Muscle of leg (tissue), 16 donors: ENCODE data around the gene ZDHHC24. TPM values are rescaled to one million over a fixed set of nuclear protein-coding genes. Genes with fewer than 3 reads are reported as not detected.
"Not testable (repeated sequence)": the region's sequence is repeated elsewhere in the genome, so short reads cannot be mapped to it uniquely, and the experiment has no call there.

Source experiments
- DNase-seq: peaks from one replicate; pipeline ENCODE4 v3.0.0; 2013
- H3K27ac ChIP-seq: one replicate; pipeline ENCODE4 v1.5.1; 2013; ENCODE audit warnings: mild to moderate bottlenecking, low read length, control low read depth
- H3K27me3 ChIP-seq: one replicate; pipeline ENCODE4 v1.6.1; 2013; ENCODE audit warnings: low read length; ENCODE audit not compliant: control insufficient read depth, insufficient read depth
- H3K36me3 ChIP-seq: one replicate; pipeline ENCODE4 v1.6.1; 2013; ENCODE audit warnings: low read length; ENCODE audit not compliant: control insufficient read depth, insufficient read depth
- H3K4me1 ChIP-seq: one replicate; pipeline ENCODE4 v1.6.1; 2013; ENCODE audit warnings: low read length; ENCODE audit not compliant: control insufficient read depth, insufficient read depth
- H3K4me3 ChIP-seq: one replicate; pipeline ENCODE4 v1.5.1; 2013; ENCODE audit warnings: low read length, control low read depth
- H3K9me3 ChIP-seq: replicated peaks from 2 replicates; pipeline ENCODE4 v1.6.1; 2013; ENCODE audit warnings: low read depth, low read length; ENCODE audit not compliant: control insufficient read depth
- WGBS: methylation state at CpG from one replicate; pipeline ENCODE4 v1.1.5; 2013; ENCODE audit warnings: missing lambda C conversion rate; ENCODE audit not compliant: insufficient coverage; 5-methylcytosine and 5-hydroxymethylcytosine counted together
- long read RNA-seq, 11 donors: transcript quantifications; one replicate each; lab custom pipeline, GENCODE V29; 2026
- polyA plus RNA-seq, 8 donors: library from polyadenylated mRNA; unstranded; fragments of 120-200 nt; gene quantifications; one replicate each; pipeline versions ENCODE4 v1.2.1 to v1.2.3, GENCODE V29; 2013; ENCODE audit warnings: inconsistent platforms in 1 of 8, low replicate concordance in 1 of 8; ENCODE audit not compliant: insufficient read length in 8 of 8, insufficient read depth in 1 of 8
- total RNA-seq: library from RNA; stranded (reverse); fragments of 120-200 nt; gene quantifications from one replicate; pipeline ENCODE4 v1.2.4, GENCODE V29; 2013

The ZDHHC24 gene
- total RNA-seq (3.5 TPM), polyA plus RNA-seq (1 to 10 TPM; 3.2 to 4.7 (median 3.8) TPM)
- long read RNA-seq, donor 1, full-length matches to known transcripts = 6 of 6 reads
- long read RNA-seq, donor 1, partial matches to known transcripts = 0 of 6 reads
- long read RNA-seq, donor 1, other reads (novel, unspliced or antisense) = 0 of 6 reads
- long read RNA-seq, donor 2 = 0 reads
- long read RNA-seq, donor 3, full-length matches to known transcripts = 11 of 11 reads
- long read RNA-seq, donor 3, partial matches to known transcripts = 0 of 11 reads
- long read RNA-seq, donor 3, other reads (novel, unspliced or antisense) = 0 of 11 reads
- long read RNA-seq, donor 4, full-length matches to known transcripts = 1 of 1 reads
- long read RNA-seq, donor 4, partial matches to known transcripts = 0 of 1 reads
- long read RNA-seq, donor 4, other reads (novel, unspliced or antisense) = 0 of 1 reads
- long read RNA-seq, donor 5, full-length matches to known transcripts = 5 of 5 reads
- long read RNA-seq, donor 5, partial matches to known transcripts = 0 of 5 reads
- long read RNA-seq, donor 5, other reads (novel, unspliced or antisense) = 0 of 5 reads
- long read RNA-seq, donor 6, full-length matches to known transcripts = 5 of 5 reads
- long read RNA-seq, donor 6, partial matches to known transcripts = 0 of 5 reads
- long read RNA-seq, donor 6, other reads (novel, unspliced or antisense) = 0 of 5 reads
- long read RNA-seq, donor 7, full-length matches to known transcripts = 1 of 1 reads
- long read RNA-seq, donor 7, partial matches to known transcripts = 0 of 1 reads
- long read RNA-seq, donor 7, other reads (novel, unspliced or antisense) = 0 of 1 reads
- long read RNA-seq, donor 8, full-length matches to known transcripts = 1 of 1 reads
- long read RNA-seq, donor 8, partial matches to known transcripts = 0 of 1 reads
- long read RNA-seq, donor 8, other reads (novel, unspliced or antisense) = 0 of 1 reads
- long read RNA-seq, donor 9 = 0 reads
- long read RNA-seq, donor 10, full-length matches to known transcripts = 1 of 1 reads
- long read RNA-seq, donor 10, partial matches to known transcripts = 0 of 1 reads
- long read RNA-seq, donor 10, other reads (novel, unspliced or antisense) = 0 of 1 reads
- long read RNA-seq, donor 11, full-length matches to known transcripts = 1 of 1 reads
- long read RNA-seq, donor 11, partial matches to known transcripts = 0 of 1 reads
- long read RNA-seq, donor 11, other reads (novel, unspliced or antisense) = 0 of 1 reads

DNA sequence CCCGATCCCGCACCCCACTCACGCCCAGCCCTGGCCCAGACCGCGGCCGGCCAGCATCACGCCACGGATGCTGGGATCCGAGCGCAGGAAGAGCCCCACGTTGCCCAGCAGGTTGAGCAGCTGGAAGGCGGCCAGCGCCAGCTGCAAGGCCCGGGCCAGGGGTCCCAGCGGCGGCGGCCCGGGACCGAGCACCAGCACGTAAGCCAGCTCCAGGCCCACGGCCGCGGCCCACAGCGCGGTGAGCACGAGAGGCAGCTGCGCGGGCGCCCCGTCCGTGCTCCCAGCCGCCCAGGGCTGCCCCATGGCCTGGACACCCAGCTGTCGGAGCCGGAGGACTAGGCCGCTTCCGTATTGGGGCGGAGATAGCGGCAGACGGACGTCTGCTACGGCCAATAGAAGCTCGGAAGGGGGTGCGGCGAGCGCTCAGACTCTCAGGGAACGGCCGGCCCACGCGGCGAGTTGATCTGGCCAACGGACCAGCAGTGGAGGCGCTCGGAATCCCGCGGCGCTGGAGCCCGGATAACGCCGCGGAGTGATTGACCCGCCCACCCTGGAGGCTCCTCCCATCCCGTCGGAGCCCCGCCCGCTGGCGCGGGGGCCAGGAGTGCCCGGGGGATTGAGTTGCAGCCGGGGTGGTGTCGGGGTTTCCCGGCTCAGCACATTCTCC is at the start of gene ZDHHC24:
ZDHHC24 (minus strand) TSS at position 348 of the 667 bp plus-strand sequence; CDS start at position 303, 45 bp downstream.
- Histone ChIP-seq H3K27ac (peak within 1 kb of the TSS; percentile 87), H3K9me3 (no peaks in the 10 kb centered on the region), H3K4me1 (peaks cover 53% of the 10 kb centered on the region), H3K4me3 (peak within 1 kb of the TSS; percentile 72), H3K36me3 (peaks cover 15% of the 10 kb centered on the region), H3K27me3 (peaks cover 2% of the 10 kb centered on the region)
- DNase-seq = peak; percentile 99
- under 1% methylated on average over 56 of the region's 71 CpGs for WGBS

DNA sequence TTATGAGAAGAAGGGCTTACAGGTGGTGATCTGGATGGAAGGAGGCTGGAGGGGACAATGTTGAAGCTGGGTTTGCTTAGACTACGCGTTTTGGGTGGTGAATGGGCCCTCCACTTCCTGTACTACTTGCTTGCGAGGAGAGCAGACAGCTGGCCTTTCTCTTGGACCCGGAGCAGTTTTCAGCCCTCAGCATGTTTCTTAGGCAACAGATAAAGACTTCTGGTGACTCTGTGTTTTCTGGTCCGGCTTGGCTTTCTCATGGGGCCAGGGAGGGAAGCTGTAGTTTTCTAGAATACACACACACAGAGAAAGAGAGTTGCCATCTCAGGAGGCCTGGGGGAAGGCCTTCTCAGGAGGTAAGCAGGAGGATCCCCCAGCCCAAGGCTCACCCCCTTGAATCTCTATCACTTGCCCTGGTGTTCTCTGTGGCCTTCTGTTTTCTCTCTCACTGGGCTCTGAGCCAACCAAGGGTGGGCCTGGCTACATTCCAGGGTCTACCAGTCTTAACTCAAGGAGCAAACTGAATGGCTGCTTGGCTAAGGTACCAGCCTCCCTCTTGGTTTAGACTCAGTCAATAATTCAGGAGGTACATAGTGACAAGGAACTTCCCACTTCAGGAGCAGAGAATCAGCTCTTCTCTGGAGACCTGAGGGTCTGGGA is 49.5 kb upstream of the ZDHHC24 start:
- no CpG with 5 or more reads among the region's 5 CpGs for WGBS
- Histone ChIP-seq H3K27ac (peak overlapping the region; percentile 35), H3K36me3 (peaks cover 18% of the 10 kb centered on the region), H3K4me3 (no peak overlapping the region), H3K27me3 (no peaks in the 10 kb centered on the region), H3K9me3 (no peaks in the 10 kb centered on the region), H3K4me1 (peaks cover 24% of the 10 kb centered on the region)
- no peak for DNase-seq

GRCh38 chr11:66593650-66594049 is 47.8 kb upstream of the ZDHHC24 start:
- Histone ChIP-seq H3K4me1 (peaks cover 24% of the 10 kb centered on the region), H3K36me3 (peaks cover 2% of the 10 kb centered on the region), H3K4me3 (peak overlapping the region; percentile 66), H3K27ac (no peak overlapping the region), H3K9me3 (no peaks in the 10 kb centered on the region), H3K27me3 (no peaks in the 10 kb centered on the region)
- DNase-seq = no peak
- no CpG with 5 or more reads among the region's 7 CpGs for WGBS

DNA sequence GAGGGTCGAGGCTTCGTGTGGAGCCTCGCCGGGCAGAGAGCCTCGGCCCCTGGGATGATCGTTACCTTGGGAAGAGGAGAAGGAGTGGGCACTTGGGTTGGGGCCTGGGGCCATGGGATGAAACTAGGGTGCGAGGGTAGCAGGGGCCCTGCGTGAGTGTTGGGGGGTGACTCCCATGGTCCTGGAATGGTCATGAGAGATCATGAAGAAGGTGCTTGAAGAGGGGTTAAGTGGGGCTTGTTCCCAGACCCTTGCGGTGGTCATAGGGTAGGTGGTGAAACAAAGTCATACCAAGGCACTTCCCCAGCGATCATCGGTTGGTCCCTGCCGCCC is 47.4 kb upstream of the ZDHHC24 start:
- no peaks in the 10 kb centered on the region for H3K27me3 ChIP-seq
- 10% methylated on average over 11 of the region's 12 CpGs for WGBS
- no peak for DNase-seq
- H3K4me3 ChIP-seq = peak overlapping the region; percentile 66
- H3K27ac ChIP-seq = peak overlapping the region; percentile 92
- H3K36me3 ChIP-seq = peaks cover 2% of the 10 kb centered on the region
- H3K9me3 ChIP-seq = no peaks in the 10 kb centered on the region
- H3K4me1 ChIP-seq = peaks cover 24% of the 10 kb centered on the region

GRCh38 chr11:66592457-66593302 is 46.8 kb upstream of the ZDHHC24 start, which contains the start of the genes CCDC87 and CCS:
Gene CCDC87 (minus strand): TSS chr11:66593063. CDS start chr11:66593015, 48 bp downstream.
Gene CCS (plus strand): TSS chr11:66593185. CDS start chr11:66593262, 77 bp downstream.
- Histone ChIP-seq H3K9me3 (no peaks in the 10 kb centered on the region), H3K4me3 (peak within 1 kb of the TSS; percentile 66), H3K4me1 (peaks cover 24% of the 10 kb centered on the region), H3K27me3 (no peaks in the 10 kb centered on the region), H3K36me3 (peaks cover 2% of the 10 kb centered on the region), H3K27ac (peak within 1 kb of the TSS; percentile 92)
- peak; percentile 98 for DNase-seq
- 8% methylated on average over 68 of the region's 68 CpGs for WGBS

DNA sequence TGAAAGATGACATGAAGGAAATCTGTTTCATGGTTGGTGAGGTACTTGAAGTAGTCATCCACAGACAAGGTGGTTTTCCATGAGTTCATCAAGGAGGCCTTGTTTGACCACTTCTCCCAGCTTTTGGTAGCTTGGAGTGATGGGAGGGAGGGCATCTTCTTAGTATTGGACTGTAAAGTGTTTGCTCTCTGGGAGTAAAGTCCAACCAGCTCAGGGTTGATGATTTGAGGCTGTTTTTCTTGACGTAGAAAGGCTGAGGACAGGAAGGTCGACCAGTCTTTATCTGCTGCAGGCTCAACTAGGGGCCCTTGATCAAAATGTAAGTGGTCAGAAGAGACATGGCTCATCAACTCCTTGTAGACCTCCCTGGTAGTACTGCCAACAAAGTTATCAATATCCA is 45.3 kb upstream of the ZDHHC24 start:
- Histone ChIP-seq H3K27ac (no peak overlapping the region), H3K4me1 (peaks cover 24% of the 10 kb centered on the region), H3K4me3 (no peak overlapping the region), H3K9me3 (no peaks in the 10 kb centered on the region), H3K36me3 (no peaks in the 10 kb centered on the region), H3K27me3 (no peaks in the 10 kb centered on the region)
- DNase-seq = no peak
- WGBS = 90% methylated on average over 2 of the region's 2 CpGs

DNA sequence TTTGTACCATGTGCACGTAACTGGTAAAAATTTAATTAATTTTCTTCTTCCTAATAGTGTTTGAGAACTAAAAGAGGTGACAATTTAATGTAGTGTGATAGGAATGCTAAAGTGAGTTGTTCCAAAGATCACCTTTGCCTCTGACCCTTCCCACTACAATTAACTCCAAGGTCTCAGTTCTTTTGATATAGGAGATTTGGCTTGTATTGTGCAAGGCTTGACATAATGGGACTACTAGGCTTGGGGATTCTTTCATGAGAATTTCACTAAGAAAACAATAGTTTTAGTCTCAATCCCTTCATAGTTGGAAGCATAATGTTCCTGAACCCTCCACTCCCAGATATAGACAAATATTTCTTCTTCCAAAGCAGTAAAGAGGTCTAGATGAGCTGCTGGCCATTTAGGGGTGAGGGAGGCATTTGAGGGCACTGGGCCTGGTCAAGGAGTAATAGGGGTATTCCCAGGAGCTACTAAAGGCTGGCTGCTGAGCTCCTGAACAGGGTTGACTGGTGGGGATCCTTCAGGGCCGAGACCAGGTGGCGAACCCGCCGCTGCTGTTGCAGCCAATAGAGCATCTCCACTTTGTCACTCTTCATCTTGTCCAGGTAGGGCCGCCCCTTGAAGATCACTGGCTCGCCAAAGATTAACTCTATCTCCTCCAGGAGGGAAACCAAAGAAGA is 44.3 kb upstream of the ZDHHC24 start:
- DNase-seq = no peak
- H3K4me1 ChIP-seq = peaks cover 20% of the 10 kb centered on the region
- no peak overlapping the region for H3K4me3 ChIP-seq
- H3K9me3 ChIP-seq = no peaks in the 10 kb centered on the region
- no peak overlapping the region for H3K27ac ChIP-seq
- no peaks in the 10 kb centered on the region for H3K27me3 ChIP-seq
- WGBS = 94% methylated on average over 4 of the region's 7 CpGs
- no peaks in the 10 kb centered on the region for H3K36me3 ChIP-seq

- DNase-seq, H3K4me3 ChIP-seq, H3K27ac ChIP-seq, H3K9me3 ChIP-seq, H3K36me3 ChIP-seq, H3K27me3 ChIP-seq: not testable (repeated sequence)
- peaks cover 16% of the 10 kb centered on the region for H3K4me1 ChIP-seq
- WGBS = no CpG with 5 or more reads among the region's 2 CpGs
Observed at GRCh38 chr11:66589315-66589714, 43.5 kb upstream of the ZDHHC24 start.
